Esophagus (tissue), 2 donors: ENCODE data around the gene AKAP14. TPM values are rescaled to one million over a fixed set of nuclear protein-coding genes. Genes with fewer than 3 reads are reported as not detected.

Experiments
- H3K27ac ChIP-seq, 2 donors: one replicate each; pipeline ENCODE4 v1.5.1; 2013; ENCODE audit warnings: low read depth in 2 of 2, mild to moderate bottlenecking in 2 of 2, inconsistent platforms in 1 of 2, low read length in 1 of 2, moderate library complexity in 1 of 2
- H3K27me3 ChIP-seq, 2 donors: one replicate each; pipeline ENCODE4 v1.6.1; 2013; ENCODE audit warnings: low read length in 2 of 2, control low read depth in 1 of 2, mild to moderate bottlenecking in 1 of 2; ENCODE audit not compliant: insufficient read depth in 2 of 2, control insufficient read depth in 1 of 2
- H3K36me3 ChIP-seq, 2 donors: one replicate each; pipeline ENCODE4 v1.6.1; 2013; ENCODE audit warnings: low read length in 1 of 2; ENCODE audit not compliant: control insufficient read depth in 2 of 2, insufficient read depth in 2 of 2
- H3K4me1 ChIP-seq, 2 donors: one replicate each; pipeline ENCODE4 v1.6.1; 2013; ENCODE audit warnings: low read length in 1 of 2; ENCODE audit not compliant: control insufficient read depth in 2 of 2, insufficient read depth in 2 of 2
- H3K4me3 ChIP-seq, 2 donors: one replicate each; pipeline ENCODE4 v1.5.1; 2013; ENCODE audit warnings: low read length in 2 of 2, mild to moderate bottlenecking in 2 of 2, low read depth in 1 of 2, moderate library complexity in 1 of 2
- H3K9me3 ChIP-seq, 2 donors: one replicate each; pipeline ENCODE4 v1.6.1; 2013; ENCODE audit warnings: mild to moderate bottlenecking in 2 of 2, low read depth in 1 of 2, low read length in 1 of 2, moderate library complexity in 1 of 2; ENCODE audit not compliant: control insufficient read depth in 2 of 2, insufficient read depth in 1 of 2
- WGBS, 2 donors: extraction: QIAGEN DNeasy Blood & Tissue Kit; methylation state at CpG; one replicate each; pipeline ENCODE4 v1.1.7; 2013; 5-methylcytosine and 5-hydroxymethylcytosine counted together
- polyA plus RNA-seq, 2 donors: library from polyadenylated mRNA; stranded (reverse); fragments of 200-250 nt; gene quantifications; one replicate each; pipeline ENCODE4 v1.2.3, GENCODE V29; 2013
- donor health status: healthy with polysubstance abuse.
- donor health status: Bipolar disorder and iron deficiency.

The AKAP14 gene
- polyA plus RNA-seq = not detected

DNA sequence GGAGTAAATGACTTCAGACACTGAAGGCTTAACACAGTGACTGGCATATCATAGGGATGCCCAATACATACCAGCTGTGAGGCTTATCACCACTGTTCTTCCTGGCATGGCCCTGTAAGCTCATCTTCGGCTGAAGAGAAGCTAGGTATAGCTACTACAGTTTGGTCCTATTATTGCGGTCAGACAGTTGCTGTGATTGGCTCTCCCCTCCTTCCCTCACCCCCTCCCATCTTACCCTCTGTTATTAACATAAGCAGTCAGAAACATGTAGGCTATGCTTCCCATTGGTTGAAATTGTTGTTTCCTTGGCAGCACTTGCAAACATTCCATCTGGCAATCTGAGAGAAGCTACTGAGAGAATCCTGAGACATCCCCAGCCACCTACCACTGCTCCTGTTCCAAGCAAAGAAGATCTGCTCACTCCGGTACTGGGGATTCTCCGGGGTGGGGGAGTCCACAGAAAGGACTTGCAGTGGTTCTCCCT lies at the start of gene AKAP14:
Gene AKAP14, plus strand, starts transcription at position 51 of the 484 bp plus-strand sequence. CDS start 7,331 bp downstream, outside the sequence.
- no peaks in the 10 kb centered on the region for H3K4me1 ChIP-seq
- WGBS, 2 donors = 53 to 70% methylated on average over 4 of the region's 4 CpGs
- H3K36me3 ChIP-seq = no peaks in the 10 kb centered on the region
- no peaks in the 10 kb centered on the region for H3K9me3 ChIP-seq
- H3K4me3 ChIP-seq = no peak within 1 kb of the TSS
- H3K27me3 ChIP-seq = no peaks in the 10 kb centered on the region
- H3K27ac ChIP-seq = no peak within 1 kb of the TSS

DNA sequence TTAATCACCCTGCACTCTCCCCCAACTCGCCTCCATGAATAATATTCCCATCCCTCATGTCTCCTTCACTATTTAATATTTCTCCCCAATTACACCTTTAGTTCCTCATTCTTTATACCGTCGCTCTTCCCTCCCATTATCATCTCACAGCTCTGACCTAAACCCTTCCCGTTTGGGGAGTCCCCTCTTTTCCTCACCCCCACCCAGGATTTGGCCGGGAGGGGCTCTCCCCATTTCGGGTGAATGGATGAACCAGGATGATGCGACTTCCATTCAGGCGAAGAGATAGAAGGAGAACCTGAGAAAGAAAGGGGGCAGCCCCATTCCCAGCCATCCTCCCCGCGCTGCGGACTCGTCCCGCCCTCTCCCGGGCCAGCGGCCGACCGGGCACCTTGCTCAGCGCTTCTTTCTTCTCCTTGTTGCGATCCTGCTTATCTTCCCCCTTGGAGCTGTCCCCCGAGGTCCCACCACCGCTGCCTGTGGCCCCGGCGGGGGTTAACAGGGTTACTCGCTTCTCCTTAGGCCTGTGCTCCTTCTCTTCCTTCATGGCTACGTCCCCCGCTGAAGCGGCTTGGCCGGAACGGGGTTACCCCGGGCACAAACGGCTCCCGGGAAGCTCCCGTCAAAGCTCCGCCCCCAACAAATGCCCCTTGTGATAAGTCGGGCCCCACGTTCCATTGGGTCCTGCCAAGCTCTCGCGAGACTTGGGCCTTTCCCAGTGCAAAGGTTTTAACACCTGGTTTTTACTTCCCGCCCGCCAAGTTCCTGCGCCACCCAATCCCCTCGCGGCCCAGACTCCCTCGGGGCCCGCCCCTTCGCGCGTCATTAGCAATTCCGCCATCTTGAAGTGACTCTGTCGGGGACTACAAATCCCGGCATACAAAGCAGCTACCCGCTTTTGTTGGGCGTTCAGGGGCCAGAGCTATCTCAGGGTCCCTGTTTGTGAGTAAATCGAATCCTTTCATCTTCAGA lies 43.0 kb upstream of the AKAP14 start, which contains the start of gene UPF3B:
Gene UPF3B, minus strand, starts transcription at position 582 of the 972 bp plus-strand sequence. Its CDS starts 35 bp downstream, at position 547.
- Histone ChIP-seq H3K4me1 (no peaks in the 10 kb centered on the region), H3K9me3 (no peaks in the 10 kb centered on the region), H3K4me3 (peak within 1 kb of the TSS; percentile 55 to 73), H3K27ac (peak within 1 kb of the TSS; percentile 85 to 88), H3K36me3 (no peaks in the 10 kb centered on the region), H3K27me3 (no peaks in the 10 kb centered on the region)
- 1 to 27% methylated on average over 51 to 54 of the region's 54 CpGs for WGBS, 2 donors

DNA sequence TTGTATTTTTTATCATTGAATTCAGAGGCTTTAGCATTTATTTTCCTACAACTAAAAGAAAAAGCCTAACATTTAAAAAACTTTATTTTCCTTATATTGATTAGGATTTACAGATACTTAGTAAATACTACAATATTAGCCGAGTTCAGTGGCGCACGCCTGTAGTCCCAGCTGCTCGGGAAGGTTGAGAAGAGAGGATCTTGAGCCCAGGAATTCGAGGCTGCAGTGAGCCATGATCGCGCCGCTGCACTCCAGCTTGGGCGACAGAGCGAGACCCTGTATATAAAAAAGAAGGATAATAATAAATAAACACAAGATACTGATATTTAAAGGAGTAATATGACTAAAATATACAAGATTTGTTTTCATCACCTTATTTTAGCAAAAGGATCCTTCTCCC lies 42.2 kb upstream of the AKAP14 start:
- no peaks in the 10 kb centered on the region for H3K36me3 ChIP-seq
- no peaks in the 10 kb centered on the region for H3K9me3 ChIP-seq
- peak overlapping the region in 1 of 2 donors; percentile 34 for H3K4me3 ChIP-seq
- no peaks in the 10 kb centered on the region for H3K4me1 ChIP-seq
- 33 to 62% methylated on average over 10 of the region's 10 CpGs for WGBS, 2 donors
- H3K27ac ChIP-seq = peak overlapping the region; percentile 16 to 54
- no peaks in the 10 kb centered on the region for H3K27me3 ChIP-seq

DNA sequence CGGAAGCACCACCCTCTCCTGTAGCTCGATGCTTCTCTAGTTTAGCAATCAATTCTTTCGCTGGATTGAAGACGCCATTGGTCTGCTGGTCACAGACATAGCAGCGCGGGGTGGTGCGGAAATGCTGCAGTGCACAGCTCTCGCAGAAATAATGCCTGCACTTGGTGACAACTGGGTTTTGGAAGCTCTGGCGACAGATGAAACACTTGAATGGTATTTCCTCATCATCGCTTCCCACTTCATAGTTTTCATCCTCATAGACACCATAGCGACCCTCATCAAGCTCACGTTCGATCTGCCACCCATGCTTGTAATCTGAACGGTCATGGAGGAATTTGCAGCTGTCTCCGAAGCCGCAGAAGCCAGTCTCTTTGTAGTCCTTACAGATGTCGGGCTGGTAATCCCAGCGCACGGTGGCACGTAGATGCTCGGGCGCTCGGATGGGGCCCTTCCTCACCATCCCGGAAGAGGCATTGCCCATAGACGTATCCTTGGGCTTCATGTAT lies 25.0 kb upstream of the AKAP14 start:
- H3K27ac ChIP-seq = peak overlapping the region; percentile 93 to 97
- no peaks in the 10 kb centered on the region for H3K4me1 ChIP-seq
- no peaks in the 10 kb centered on the region for H3K9me3 ChIP-seq
- H3K36me3 ChIP-seq = no peaks in the 10 kb centered on the region
- no peaks in the 10 kb centered on the region for H3K27me3 ChIP-seq
- H3K4me3 ChIP-seq = peak overlapping the region; percentile 76 to 79
- 1 to 33% methylated on average over 25 of the region's 25 CpGs for WGBS, 2 donors

DNA sequence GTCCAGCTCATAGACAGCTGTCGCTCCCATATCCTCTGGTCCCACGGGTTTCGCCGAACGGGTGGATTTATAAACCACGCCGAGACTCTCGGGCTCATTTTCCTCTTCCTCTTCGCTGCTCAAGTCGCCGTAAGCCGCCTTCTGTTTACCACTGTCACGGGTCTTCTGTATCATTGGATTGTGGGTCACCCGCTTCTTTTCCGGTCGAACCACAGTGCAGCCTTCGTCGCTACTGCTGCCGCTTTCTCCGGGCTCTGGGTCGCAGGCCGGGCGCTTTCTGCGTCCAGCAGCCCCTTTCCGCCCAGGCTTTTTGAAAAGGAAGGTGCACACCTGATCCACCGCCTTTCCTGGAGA lies 24.5 kb upstream of the AKAP14 start:
- 0 to 34% methylated on average over 26 of the region's 26 CpGs for WGBS, 2 donors
- no peaks in the 10 kb centered on the region for H3K36me3 ChIP-seq
- no peaks in the 10 kb centered on the region for H3K4me1 ChIP-seq
- H3K27ac ChIP-seq = peak overlapping the region; percentile 93 to 97
- H3K9me3 ChIP-seq = no peaks in the 10 kb centered on the region
- peak overlapping the region; percentile 76 to 79 for H3K4me3 ChIP-seq
- no peaks in the 10 kb centered on the region for H3K27me3 ChIP-seq

DNA sequence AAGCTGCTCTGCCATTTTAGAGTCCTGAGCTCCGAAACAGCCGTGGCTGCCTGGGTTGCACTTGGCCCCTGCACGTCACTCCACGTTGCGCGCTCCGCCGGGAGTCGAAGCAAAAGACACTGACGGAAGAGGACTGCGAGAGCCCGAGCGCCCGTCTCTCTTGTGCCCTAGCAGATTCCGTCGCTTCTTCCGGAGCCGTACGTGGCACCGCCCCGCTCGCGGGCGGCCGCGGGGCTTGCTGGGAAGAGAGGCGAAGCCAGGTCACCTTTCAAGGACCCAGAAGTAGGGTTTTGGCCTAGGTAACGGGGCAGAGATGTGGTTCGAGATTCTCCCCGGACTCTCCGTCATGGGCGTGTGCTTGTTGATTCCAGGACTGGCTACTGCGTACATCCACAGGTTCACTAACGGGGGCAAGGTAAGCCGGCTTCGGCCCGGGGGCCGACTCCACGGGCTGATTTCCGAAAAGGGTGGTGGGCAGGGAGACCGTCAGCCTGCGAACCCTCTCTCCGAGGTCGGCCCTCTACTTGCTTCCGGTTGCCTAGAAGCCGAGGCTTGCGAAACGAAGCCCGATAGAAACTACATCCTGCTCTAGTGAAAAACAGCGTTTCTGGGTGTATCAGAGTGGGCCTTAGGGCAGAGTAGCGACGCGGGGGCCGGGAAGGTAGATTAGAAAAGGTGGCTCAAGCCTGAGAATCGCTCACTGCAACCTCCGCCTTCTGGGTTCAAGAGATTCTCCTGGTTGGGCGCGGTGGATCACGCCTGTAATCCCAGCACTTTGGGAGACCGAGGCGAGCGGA lies 23.9 kb upstream of the AKAP14 start, which contains the start of the genes NDUFA1 and RNF113A:
Gene NDUFA1, plus strand, starts transcription at position 234 of the 797 bp plus-strand sequence. Its CDS starts 80 bp downstream, at position 314.
Gene RNF113A, minus strand, starts transcription at position 135 of the 797 bp plus-strand sequence. Its CDS starts 120 bp downstream, at position 15.
- Histone ChIP-seq H3K36me3 (no peaks in the 10 kb centered on the region), H3K4me1 (no peaks in the 10 kb centered on the region), H3K4me3 (peak within 1 kb of the TSS; percentile 76 to 79), H3K9me3 (no peaks in the 10 kb centered on the region), H3K27ac (peak within 1 kb of the TSS; percentile 95 to 97), H3K27me3 (no peaks in the 10 kb centered on the region)
- 0 to 34% methylated on average over 55 to 62 of the region's 62 CpGs for WGBS, 2 donors

DNA sequence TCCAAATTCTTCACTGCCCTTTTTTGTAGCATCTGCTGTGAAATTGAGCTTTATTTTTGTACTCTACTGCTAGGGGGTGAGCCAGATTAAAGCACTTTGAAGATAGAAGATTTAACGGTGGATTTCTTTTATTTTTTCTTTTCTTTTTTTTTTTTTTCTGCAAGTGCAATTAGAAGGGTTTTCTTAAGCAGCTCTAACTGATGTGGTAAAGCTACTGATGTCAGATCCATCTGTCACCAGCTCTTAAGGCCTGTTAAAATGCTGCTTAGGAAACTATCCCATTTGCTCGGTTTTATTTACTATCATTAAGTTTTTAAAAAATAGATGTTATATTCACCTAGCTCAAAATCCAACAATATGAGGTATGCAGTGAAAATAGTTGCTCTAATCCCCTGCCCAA lies 17.0 kb upstream of the AKAP14 start:
- Histone ChIP-seq H3K9me3 (no peaks in the 10 kb centered on the region), H3K27me3 (no peaks in the 10 kb centered on the region), H3K4me3 (no peak overlapping the region), H3K36me3 (no peaks in the 10 kb centered on the region), H3K27ac (no peak overlapping the region), H3K4me1 (no peaks in the 10 kb centered on the region)
- 57 to 70% methylated on average over 2 of the region's 2 CpGs for whole genome bisulfite sequencing, 2 donors

DNA sequence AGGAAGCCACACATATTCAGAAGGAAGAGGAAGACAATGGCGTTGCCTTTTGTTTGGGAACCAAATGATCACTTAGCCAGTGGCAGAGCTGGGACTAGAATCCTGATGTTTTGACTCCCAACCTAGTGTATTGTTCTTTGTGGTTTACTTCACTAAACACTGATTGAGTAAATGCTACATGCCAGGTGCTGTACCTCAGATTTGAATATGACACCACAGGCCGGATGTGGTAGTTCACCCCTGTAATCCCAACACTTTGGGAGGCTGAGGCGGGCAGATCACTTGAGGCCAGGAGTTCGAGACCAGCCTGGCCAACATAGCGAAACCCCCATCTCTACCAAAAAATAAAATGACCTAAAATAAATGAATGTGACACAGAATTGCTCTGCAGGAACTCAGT lies 15.6 kb upstream of the AKAP14 start:
- Histone ChIP-seq H3K27ac (no peak overlapping the region), H3K27me3 (no peaks in the 10 kb centered on the region), H3K36me3 (no peaks in the 10 kb centered on the region), H3K4me3 (no peak overlapping the region), H3K9me3 (no peaks in the 10 kb centered on the region), H3K4me1 (no peaks in the 10 kb centered on the region)
- WGBS, 2 donors = 72% methylated on average over 5 of the region's 5 CpGs
